ENCODE data around the gene COL4A5. TPM values are rescaled to one million over a fixed set of nuclear protein-coding genes. Genes with fewer than 3 reads are reported as not detected.

Gene COL4A5
- total and polyA plus RNA-seq, 2 of the 8 experiments (the other 6 are each of a cell fraction or from before 2014, with no cell fraction given) = 24.9 to 30.2 TPM

DNA sequence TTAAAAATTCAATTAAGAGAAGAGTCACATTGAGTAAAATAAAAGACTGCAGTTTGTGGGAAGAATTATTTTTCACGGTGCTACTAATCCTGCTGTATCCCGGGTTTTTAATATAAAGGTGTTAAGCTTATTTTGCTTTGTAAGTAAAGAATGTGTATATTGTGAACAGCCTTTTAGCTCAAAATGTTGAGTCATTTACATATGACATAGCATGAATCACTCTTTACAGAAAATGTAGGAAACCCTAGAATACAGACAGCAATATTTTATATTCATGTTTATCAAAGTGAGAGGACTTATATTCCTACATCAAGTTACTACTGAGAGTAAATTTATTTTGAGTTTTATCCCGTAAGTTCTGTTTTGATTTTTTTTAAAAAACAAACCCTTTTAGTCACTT lies 257.1 kb downstream of the COL4A5 start:
- H3K9me3 ChIP-seq (ENCODE audit: insufficient read depth in 2 of 2, low read depth in 1 of 2, low read length in 1 of 2) = no peaks in the 10 kb centered on the region
- H3K79me2 ChIP-seq (ENCODE audit: control insufficient read depth in 1 of 2, insufficient read depth in 2 of 2, low read length in 2 of 2) = no peaks in the 10 kb centered on the region
- no peak overlapping the region for H3K18ac ChIP-seq (ENCODE audit: extremely low read depth, low read length)
- no peaks in the 10 kb centered on the region for H3K79me1 ChIP-seq (ENCODE audit: low read depth, low read length)
- H2AFZ ChIP-seq (ENCODE audit: low read length) = no peak overlapping the region
- H3K23me2 ChIP-seq (ENCODE audit: low read depth, low read length) = no peaks in the 10 kb centered on the region
- no peak overlapping the region for H3K4ac ChIP-seq (replicated peaks; ENCODE audit: insufficient read length, low read depth, low read length)
- no peak overlapping the region for H4K5ac ChIP-seq (ENCODE audit: insufficient read length, low read depth, low read length)
- no peak overlapping the region for H2BK120ac ChIP-seq (replicated peaks; ENCODE audit: low read depth, low read length)
- no peak overlapping the region for H2AK5ac ChIP-seq (ENCODE audit: low read depth, low read length)
- H3K23ac ChIP-seq (ENCODE audit: insufficient read length) = no peak overlapping the region
- no peak overlapping the region for H2BK12ac ChIP-seq (ENCODE audit: low read depth, low read length)
- H3K4me2 ChIP-seq (ENCODE audit: insufficient read depth in 1 of 2, low read depth in 2 of 2, low read length in 2 of 2) = no peak overlapping the region
- H2BK5ac ChIP-seq (ENCODE audit: low read depth, low read length) = no peak overlapping the region
- no peak overlapping the region for H3K56ac ChIP-seq (replicated peaks; ENCODE audit: insufficient read length, low read depth, low read length)
- no peaks in the 10 kb centered on the region for H3K4me1 ChIP-seq (replicated peaks in 1 of 4; ENCODE audit: control insufficient read depth in 3 of 4, insufficient read depth in 4 of 4, low read length in 3 of 4)
- no peak overlapping the region for H4K8ac ChIP-seq (ENCODE audit: extremely low read depth, insufficient read depth, low read length)
- CTCF ChIA-PET (ENCODE audit: partially characterized antibody) = no interaction called here
- no peak overlapping the region for H2BK20ac ChIP-seq (ENCODE audit: low read length)
- H3K27me3 ChIP-seq (replicated peaks in 1 of 4; ENCODE audit: control insufficient read depth in 3 of 4, extremely low read depth in 1 of 4, insufficient read depth in 3 of 4, low read length in 3 of 4) = no peaks in the 10 kb centered on the region
- H3K27ac ChIP-seq (ENCODE audit: low read depth, low read length) = no peak overlapping the region
- no peak overlapping the region for H2BK15ac ChIP-seq (ENCODE audit: low read length)
- TF ChIP-seq BCL11A (IDR thresholded peaks at IDR 0.05; ENCODE audit: low read depth in 2 of 2, low read length in 2 of 2) = no peak
- DNase-seq (ENCODE audit: low read depth in 1 of 2, low spot score in 2 of 2) = no peak
- no peak for FAIRE-seq
- H3K9ac ChIP-seq (replicated peaks in 1 of 4; ENCODE audit: extremely low read depth in 1 of 4, low read depth in 3 of 4, low read length in 3 of 4) = no peak overlapping the region
- POLR2A ChIA-PET (ENCODE audit: partially characterized antibody) = no interaction called here
- H3K36me3 ChIP-seq (ENCODE audit: control insufficient read depth in 2 of 4, insufficient read depth in 4 of 4, low read length in 3 of 4) = no peaks in the 10 kb centered on the region; a peak in 1 of 8 replicates
- H4K20me1 ChIP-seq (replicated peaks in 1 of 2; ENCODE audit: control insufficient read depth in 1 of 2, insufficient read depth in 2 of 2, low read length in 2 of 2) = no peaks in the 10 kb centered on the region
- 83% methylated on average over 3 of the region's 3 CpGs; no CpG with 5 or more reads in 1 of the 2 experiments for WGBS, 2 experiments (ENCODE audit: extremely low coverage in 1 of 2, insufficient coverage in 1 of 2, insufficient read length in 1 of 2, insufficient replicate concordance in 2 of 2, low coverage in 1 of 2, low lambda C conversion rate in 2 of 2, missing lambda C conversion rate in 1 of 2)
- H3K14ac ChIP-seq (ENCODE audit: insufficient read length) = no peak overlapping the region
- H4K91ac ChIP-seq (replicated peaks; ENCODE audit: insufficient read length, low read length) = no peak overlapping the region
- no peak overlapping the region for H3K4me3 ChIP-seq (ENCODE audit: extremely low read depth in 1 of 4, insufficient read depth in 2 of 4, low read depth in 3 of 4, low read length in 4 of 4)

All from H1 (cell line).